GM12878 (cell line): ENCODE results near the gene CFAP74. TPM values are rescaled to one million over a fixed set of nuclear protein-coding genes. Genes with fewer than 3 reads are reported as not detected.
A peak's percentile ranks its signal among the peaks of the same experiment; 100 is the strongest.

Experiments used
- ATAC-seq: fragments of 200-7000 bp; cut with Tn5 transposase; 3 replicates; pipeline ENCODE4 v1.9.1; 2020; ENCODE audit warnings: mild to moderate bottlenecking, moderate library complexity
- BruUV-seq: library from RNA; stranded (reverse); fragments of 400-500 nt; replicated peaks from 2 replicates; lab custom pipeline; 2021; lab: Mats Ljungman, UMichigan
- CTCF ChIA-PET: fragments of 300-600 bp; sonication (Branson Sonifier 250); formaldehyde crosslinking; extraction: SDS; loops from one replicate; lab custom pipeline; 2021; ENCODE audit warnings: inconsistent platforms; lab: Yijun Ruan, JAX
- POLR2A ChIA-PET: fragments of 350-600 bp; formaldehyde crosslinking; extraction: SDS; loops from one replicate; lab custom pipeline; 2021; ENCODE audit warnings: inconsistent platforms; lab: Charles Lee
- RAD21 ChIA-PET: fragments of 300-600 bp; sonication (Branson Sonifier 250); formaldehyde crosslinking; loops from one replicate; lab custom pipeline; 2023; ENCODE audit warnings: antibody characterized with exemption; ENCODE audit not compliant: unreplicated experiment; lab: Charles Lee
- SMC1A ChIA-PET: fragments of 300-600 bp; sonication (Branson Sonifier 250); formaldehyde crosslinking; loops from one replicate; lab custom pipeline; 2023; ENCODE audit not compliant: unreplicated experiment, uncharacterized antibody; lab: Charles Lee
- DNase-seq: peaks from one replicate; pipeline ENCODE4 v3.0.0-alpha.2; 2011; ENCODE audit warnings: low read depth, low spot score
- FAIRE-seq: peaks from 3 replicates; lab custom pipeline; 2011; peaks lifted over from hg19 to GRCh38; lab: Jason Lieb, UNC
- H2AFZ ChIP-seq: 2 replicates; pipeline ENCODE4 v1.6.0; 2011; ENCODE audit warnings: low read depth, low read length, control low read depth; ENCODE audit not compliant: control insufficient read depth
- H3K27ac ChIP-seq: 2 replicates; pipeline ENCODE4 v1.5.1; 2011; ENCODE audit warnings: control low read depth; ENCODE audit not compliant: control insufficient read depth, insufficient read depth
- H3K27me3 ChIP-seq, 2 experiments: replicated peaks in 1 of 2; 2 replicates each; pipeline versions ENCODE4 v1.6.0 to v1.6.1; 2011; ENCODE audit warnings: low read length in 1 of 2; ENCODE audit not compliant: control insufficient read depth in 2 of 2, insufficient read depth in 2 of 2
- H3K36me3 ChIP-seq, 2 experiments: 2 replicates each; pipeline ENCODE4 v1.5.1; 2011; ENCODE audit warnings: low read length in 1 of 2; ENCODE audit not compliant: control insufficient read depth in 2 of 2, insufficient read depth in 2 of 2
- H3K4me1 ChIP-seq: 2 replicates; pipeline ENCODE4 v1.6.1; 2011; ENCODE audit warnings: mild to moderate bottlenecking, low read length, moderate library complexity, mixed read lengths; ENCODE audit not compliant: control insufficient read depth, insufficient read depth
- H3K4me2 ChIP-seq: 2 replicates; pipeline ENCODE4 v1.6.0; 2011; ENCODE audit warnings: control low read depth; ENCODE audit not compliant: control insufficient read depth, insufficient read depth
- H3K4me3 ChIP-seq: fragments of 200-600 bp; sonication (generic); 2 replicates; pipeline ENCODE4 v1.5.1; 2016
- H3K79me2 ChIP-seq: 2 replicates; pipeline ENCODE4 v1.6.0; 2011; ENCODE audit warnings: low read length; ENCODE audit not compliant: control insufficient read depth, insufficient read depth
- H3K9ac ChIP-seq: 2 replicates; pipeline ENCODE4 v1.8.0; 2011; ENCODE audit warnings: low read length, control low read depth, mixed read lengths; ENCODE audit not compliant: control insufficient read depth, insufficient read depth
- H3K9me3 ChIP-seq: replicated peaks from 3 replicates; pipeline ENCODE4 v1.5.1; 2011; ENCODE audit warnings: mild to moderate bottlenecking, low read length; ENCODE audit not compliant: control insufficient read depth, insufficient read depth
- H4K20me1 ChIP-seq: 2 replicates; pipeline ENCODE4 v1.6.0; 2011; ENCODE audit not compliant: control insufficient read depth, insufficient read depth
- HDAC6 ChIP-seq: fragments of 200-600 bp; sonication (generic); IDR thresholded peaks from one replicate; pipeline ENCODE4 v1.8.0; 2017; ENCODE audit warnings: antibody characterized with exemption; ENCODE audit not compliant: unreplicated experiment
- IKZF1 ChIP-seq: fragments of 450-650 bp; conservative IDR thresholded peaks from 2 replicates; pipeline ENCODE4 v1.6.1; 2017; ENCODE audit warnings: antibody characterized with exemption, mild to moderate bottlenecking
- NR2C2 ChIP-seq: IDR thresholded peaks from 2 replicates; pipeline ENCODE4 v1.6.1; 2011; ENCODE audit warnings: borderline replicate concordance, low read depth; ENCODE audit not compliant: control insufficient read depth, insufficient read length
- SMAD1 ChIP-seq: fragments of 450-650 bp; IDR thresholded peaks from 2 replicates; pipeline ENCODE4 v1.6.1; 2018; ENCODE audit warnings: mild to moderate bottlenecking, low read depth; ENCODE audit not compliant: partially characterized antibody
- ZNF384 ChIP-seq: IDR thresholded peaks from 2 replicates; pipeline ENCODE4 v1.6.1; 2012; ENCODE audit warnings: low read depth, mild to moderate bottlenecking, low read length, improper control_type of control experiment, borderline replicate concordance
- WGBS: methylation state at CpG from one replicate; pipeline ENCODE4 v1.1.6; 2016; ENCODE audit warnings: low lambda C conversion rate; ENCODE audit not compliant: insufficient replicate concordance, insufficient coverage; ENCODE audit errors: missing lambda C conversion rate; 5-methylcytosine and 5-hydroxymethylcytosine counted together
- in situ Hi-C: fragments of 300-500 bp; cut with MboI; formaldehyde crosslinking; loops from 9 replicates; pipeline ENCODE4 v1.14.3; 2018; ENCODE audit warnings: mixed read lengths
- intact Hi-C: fragments of 100-400 bp; cut with micrococcal nuclease; formaldehyde crosslinking; loops from one replicate; pipeline ENCODE4 v1.14.2; 2022; ENCODE audit not compliant: unreplicated experiment
- polyA plus RNA-seq, 11 experiments: library from polyadenylated mRNA; depleted of rRNA in 4 of 11; unstranded in 6 of 11; stranded (reverse) in 5 of 11; fragments of >200 nt; fragmentation: Nextera tagmentation in 4 of 11; fragmentation: Illumina TruSeq in 1 of 11; extraction: Ambion mirVana in 4 of 11; extraction: Trizol in 1 of 11; gene quantifications; 1 replicate in 1 of 11; 2 replicates in 10 of 11; pipeline versions ENCODE4 v1.2.1 to v1.2.3, GENCODE V29; 2011 to 2016; ENCODE audit warnings: inconsistent platforms in 2 of 11, missing spikeins in 2 of 11, low read depth in 1 of 11
- total RNA-seq, 4 experiments: library from RNA; depleted of rRNA in 3 of 4; stranded (reverse); fragments of >200 nt in 3 of 4; fragmentation: Illumina TruSeq in 1 of 4; extraction: Trizol in 1 of 4; gene quantifications; 2 replicates each; pipeline versions ENCODE4 v1.2.1 to v1.2.3, GENCODE V29; 2013 to 2021
- TF ChIP-seq, protein P1 (sequence below): IDR thresholded peaks from 2 replicates; pipeline ENCODE4 v1.6.1; 2011; ENCODE audit warnings: borderline replicate concordance, low read depth, mild to moderate bottlenecking, moderate library complexity, low read length; ENCODE audit not compliant: insufficient read depth, poor library complexity, severe bottlenecking

Gene CFAP74
- total and polyA plus RNA-seq, 10 of the 15 experiments (the other 5 are each of a cell fraction or from before 2014, with no cell fraction given), result 0.01 TPM; not detected in 9

GRCh38 chr1:1971017-1971416, 32.6 kb downstream of the CFAP74 start:
- ChIA-PET SMC1A (no interaction called here), POLR2A (no interaction called here), RAD21 (no interaction called here), CTCF (no interaction called here)
- H3K4me2 ChIP-seq, result no peak overlapping the region
- H3K9ac ChIP-seq, result no peak overlapping the region
- no peaks in the 10 kb centered on the region for H3K79me2 ChIP-seq
- DNase-seq, result no peak
- H3K4me1 ChIP-seq, result no peaks in the 10 kb centered on the region
- no peak overlapping the region for H3K27ac ChIP-seq
- intact Hi-C loops, result no loop called here
- no peak overlapping the region for H3K4me3 ChIP-seq
- no peaks in the 10 kb centered on the region for H3K36me3 ChIP-seq
- in situ Hi-C loops, result loop anchor here (25.0 kb wide), 1 partner anchor 816 kb away; no protein-coding TSS in a partner anchor
- ATAC-seq, result no peak
- no peak for TF ChIP-seq IKZF1
- no peak for TF ChIP-seq HDAC6
- no peak for TF ChIP-seq NR2C2
- TF ChIP-seq ZNF384, result no peak
- no peak for TF ChIP-seq SMAD1
- TF ChIP-seq, protein P1, sequence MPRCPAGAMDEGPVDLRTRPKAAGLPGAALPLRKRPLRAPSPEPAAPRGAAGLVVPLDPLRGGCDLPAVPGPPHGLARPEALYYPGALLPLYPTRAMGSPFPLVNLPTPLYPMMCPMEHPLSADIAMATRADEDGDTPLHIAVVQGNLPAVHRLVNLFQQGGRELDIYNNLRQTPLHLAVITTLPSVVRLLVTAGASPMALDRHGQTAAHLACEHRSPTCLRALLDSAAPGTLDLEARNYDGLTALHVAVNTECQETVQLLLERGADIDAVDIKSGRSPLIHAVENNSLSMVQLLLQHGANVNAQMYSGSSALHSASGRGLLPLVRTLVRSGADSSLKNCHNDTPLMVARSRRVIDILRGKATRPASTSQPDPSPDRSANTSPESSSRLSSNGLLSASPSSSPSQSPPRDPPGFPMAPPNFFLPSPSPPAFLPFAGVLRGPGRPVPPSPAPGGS, result peak; percentile 92
- no TSS peak for BruUV-seq
- FAIRE-seq, result no peak
- H4K20me1 ChIP-seq, result no peaks in the 10 kb centered on the region
- H3K27me3 ChIP-seq, result no peaks in the 10 kb centered on the region
- WGBS, result 74% methylated on average over 17 of the region's 17 CpGs
- no peak overlapping the region for H2AFZ ChIP-seq
- no peaks in the 10 kb centered on the region; the same call in 2 of the 3 replicates for H3K9me3 ChIP-seq
